Natural killer cell treated with Interleukin-12 subunit alpha and Interleukin-12 subunit beta and Interleukin-15 and Interleukin-18, amount 100 ng/mL, for 72 hours (primary cell): ENCODE results near the gene AIP. TPM values are rescaled to one million over a fixed set of nuclear protein-coding genes. Genes with fewer than 3 reads are reported as not detected.

Experiments
- ATAC-seq, 2 donors: fragments of 150-1000 bp; cut with Tn5 transposase in 1 of 2; sonication (Bioruptor Pico), chemical (Tn5 transposase) in 1 of 2; 2 replicates each; pipeline ENCODE4 v1.10.0; 2021
- DNase-seq: peaks from one replicate; pipeline ENCODE4 v3.0.0; 2022; ENCODE audit warnings: low spot score
- H3K27ac Mint-ChIP-seq, 2 donors: 1 replicate in 1 of 2; 2 replicates in 1 of 2; pipeline ENCODE4 v1.8.0; 2022; ENCODE audit warnings: mixed read lengths in 2 of 2, mild to moderate bottlenecking in 1 of 2, moderate library complexity in 1 of 2
- H3K27me3 Mint-ChIP-seq, 2 donors: 1 replicate in 1 of 2; 2 replicates in 1 of 2; pipeline ENCODE4 v1.8.0; 2022; ENCODE audit warnings: mixed read lengths in 2 of 2
- H3K36me3 Mint-ChIP-seq: one replicate; pipeline ENCODE4 v1.8.0; 2022; ENCODE audit warnings: mixed read lengths
- H3K4me1 Mint-ChIP-seq, 2 donors: 1 replicate in 1 of 2; 2 replicates in 1 of 2; pipeline ENCODE4 v1.8.0; 2022; ENCODE audit warnings: low read depth in 2 of 2, mixed read lengths in 2 of 2, mild to moderate bottlenecking in 1 of 2
- H3K4me3 Mint-ChIP-seq: one replicate; pipeline ENCODE4 v1.8.0; 2022; ENCODE audit warnings: mixed read lengths
- H3K9me3 Mint-ChIP-seq: 2 replicates; pipeline ENCODE4 v1.8.0; 2022; ENCODE audit warnings: mixed read lengths
- total RNA-seq, 2 donors: library from RNA; stranded (reverse); gene quantifications; one replicate each; pipeline ENCODE4 v1.2.3, GENCODE V29; 2022

Gene AIP
- total RNA-seq, 2 donors from 2014 or later = 120 to 140 TPM

- Mint-ChIP-seq H3K36me3 (no peaks in the 10 kb centered on the region), H3K4me1 (peaks cover 45 to 57% of the 10 kb centered on the region in 2 donors), H3K4me3 (peak overlapping the region; percentile 93), H3K27ac (peak overlapping the region; percentile 82 to 92), H3K9me3 (no peaks in the 10 kb centered on the region), H3K27me3 (no peaks in the 10 kb centered on the region)
- no peak for ATAC-seq
- no peak for DNase-seq
Measured at GRCh38 chr11:67440229-67441097, 42.4 kb upstream of the AIP start.

DNA sequence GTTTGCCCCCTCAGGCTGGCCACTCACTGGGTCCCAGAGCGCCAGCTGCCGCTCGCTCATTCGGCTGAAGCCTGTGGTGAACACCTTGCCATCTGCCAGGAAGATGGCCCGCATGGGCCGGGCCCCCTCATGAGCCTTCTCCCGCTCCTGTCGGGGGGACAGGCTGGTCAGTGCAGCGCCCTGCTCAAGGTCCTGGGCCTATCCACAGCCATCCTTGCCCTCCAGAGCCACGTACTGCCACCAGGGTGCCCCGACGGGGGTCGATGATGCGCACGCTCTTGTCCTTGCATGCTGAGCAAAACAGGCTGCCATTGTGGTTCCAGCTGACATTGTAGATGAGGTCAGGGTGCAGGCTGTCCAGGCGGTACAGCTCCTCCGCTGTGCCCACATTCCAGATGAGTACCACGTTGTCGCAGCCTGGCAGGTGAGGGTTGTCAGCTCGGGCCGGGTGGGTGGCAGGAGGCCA is 41.7 kb upstream of the AIP start:
- Mint-ChIP-seq H3K27ac (peak overlapping the region in 1 of 2 donors; percentile 92), H3K27me3 (no peaks in the 10 kb centered on the region), H3K4me3 (no peak overlapping the region), H3K4me1 (peaks cover 47 to 60% of the 10 kb centered on the region in 2 donors), H3K9me3 (no peaks in the 10 kb centered on the region), H3K36me3 (no peaks in the 10 kb centered on the region)
- DNase-seq (no peak), ATAC-seq (no peak)

DNA sequence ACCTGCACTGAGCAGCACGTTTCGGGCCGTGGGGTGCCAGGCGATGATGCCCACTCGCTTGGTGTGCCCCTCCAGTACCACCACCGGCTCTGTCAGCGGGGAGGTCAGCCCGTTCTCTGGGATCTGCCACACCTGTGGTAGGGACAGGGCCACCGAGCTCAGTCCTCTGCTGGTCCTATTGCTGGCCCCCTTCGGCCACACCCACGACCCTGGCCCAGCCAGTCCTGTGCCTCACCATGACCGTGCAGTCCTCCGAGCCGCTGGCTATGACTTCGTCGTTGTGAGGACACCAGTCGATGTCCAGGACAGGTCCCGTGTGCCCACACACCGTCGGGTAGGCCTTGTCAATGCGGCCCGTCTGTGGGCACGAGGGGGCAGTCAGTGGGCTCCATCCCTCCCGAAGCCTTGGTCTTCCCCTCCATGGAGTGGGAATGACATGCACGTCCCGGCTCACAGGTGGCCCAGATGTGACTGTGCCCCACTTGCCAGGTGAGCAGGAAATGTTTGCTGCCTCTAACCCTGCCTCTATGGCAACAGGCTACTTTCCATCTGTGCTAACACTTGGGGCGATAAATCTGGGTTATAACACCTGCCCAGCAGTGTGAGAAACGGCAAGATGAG is 41.0 kb upstream of the AIP start:
- Mint-ChIP-seq H3K36me3 (no peaks in the 10 kb centered on the region), H3K9me3 (no peaks in the 10 kb centered on the region), H3K4me1 (peaks cover 48 to 57% of the 10 kb centered on the region in 2 donors), H3K27me3 (no peaks in the 10 kb centered on the region), H3K27ac (peak overlapping the region; percentile 75 to 92), H3K4me3 (peak overlapping the region; percentile 10)
- ATAC-seq (no peak), DNase-seq (no peak)

- DNase-seq = no peak
- Mint-ChIP-seq H3K4me1 (peaks cover 46 to 55% of the 10 kb centered on the region in 2 donors), H3K4me3 (peak overlapping the region; percentile 41)
Measured at GRCh38 chr11:67442504-67443404, 40.1 kb upstream of the AIP start.

DNA sequence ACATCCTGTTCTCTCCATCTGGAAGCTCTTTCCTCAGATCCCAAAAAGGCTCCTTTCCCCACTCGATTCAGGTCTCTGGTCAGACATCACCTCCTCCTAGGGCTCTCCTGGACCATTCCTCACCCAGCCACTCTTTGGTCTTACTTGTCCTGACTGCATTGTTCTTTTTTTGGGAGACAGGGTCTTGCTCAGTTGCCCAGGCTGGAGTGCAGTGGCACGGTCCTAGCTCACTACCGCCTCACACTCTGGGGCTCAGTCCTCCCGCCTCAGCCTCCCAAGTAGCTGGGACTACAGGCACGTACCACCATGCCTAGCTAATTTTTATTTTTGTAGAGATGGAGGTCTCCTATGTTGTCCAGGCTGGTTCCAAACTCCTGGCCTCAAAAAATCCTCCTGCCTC is 37.3 kb upstream of the AIP start:
- H3K9me3 Mint-ChIP-seq = no peaks in the 10 kb centered on the region
- H3K4me1 Mint-ChIP-seq = peaks cover 32 to 42% of the 10 kb centered on the region in 2 donors
- H3K27ac Mint-ChIP-seq = peak overlapping the region; percentile 74 to 91
- ATAC-seq (no peak), DNase-seq (no peak)
- H3K36me3 Mint-ChIP-seq = no peaks in the 10 kb centered on the region
- H3K4me3 Mint-ChIP-seq = peak overlapping the region; percentile 74
- peaks cover 0 to 3% of the 10 kb centered on the region in 2 donors for H3K27me3 Mint-ChIP-seq

More at GRCh38 chr11:67442504-67443404, 40.1 kb upstream of the AIP start:
- Mint-ChIP-seq H3K27ac (peak overlapping the region; percentile 75 to 92), H3K27me3 (no peaks in the 10 kb centered on the region), H3K9me3 (no peaks in the 10 kb centered on the region), H3K36me3 (no peaks in the 10 kb centered on the region)
- no peak for ATAC-seq

GRCh38 chr11:67448220-67448609 is 34.6 kb upstream of the AIP start:
- no peaks in the 10 kb centered on the region for H3K9me3 Mint-ChIP-seq
- H3K27me3 Mint-ChIP-seq = peaks cover 0 to 6% of the 10 kb centered on the region in 2 donors
- peaks cover 24 to 25% of the 10 kb centered on the region in 2 donors for H3K4me1 Mint-ChIP-seq
- no peaks in the 10 kb centered on the region for H3K36me3 Mint-ChIP-seq
- DNase-seq = no peak
- no peak overlapping the region for H3K27ac Mint-ChIP-seq
- H3K4me3 Mint-ChIP-seq = no peak overlapping the region
- ATAC-seq = no peak

DNA sequence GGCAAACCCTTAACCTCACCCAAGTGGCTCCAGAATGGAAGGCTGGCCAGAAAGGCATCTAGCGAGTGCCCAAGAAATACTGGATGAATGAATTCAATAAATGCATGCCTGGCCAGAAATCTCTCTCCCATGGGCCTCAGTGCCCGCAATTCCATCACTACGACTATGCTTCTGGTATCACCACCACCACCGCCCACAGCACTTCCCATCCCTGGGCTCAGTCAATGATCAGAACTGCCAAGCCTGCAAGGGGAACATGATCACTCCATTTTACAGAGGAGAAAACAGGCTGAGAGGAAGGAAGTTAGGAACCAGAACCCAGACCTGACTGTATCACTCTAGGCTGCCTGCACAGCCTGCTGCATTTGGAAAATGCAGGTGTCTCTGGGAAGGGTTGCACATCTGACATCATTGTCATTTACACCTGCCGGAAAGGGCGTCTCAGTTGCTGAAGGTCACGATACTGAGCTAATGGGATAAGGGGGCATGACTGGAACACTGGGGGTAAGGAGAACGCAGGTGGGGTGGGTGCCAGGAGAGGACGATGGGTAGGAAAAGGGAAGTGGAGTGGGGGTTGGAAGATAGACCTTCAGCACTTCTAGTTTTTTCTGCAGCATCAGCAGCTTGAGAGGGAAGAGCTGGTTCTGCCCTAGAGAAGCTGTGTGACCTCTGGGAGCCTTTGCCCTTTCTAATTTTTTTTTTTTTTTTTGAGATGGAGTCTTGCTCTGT is 33.5 kb upstream of the AIP start:
- Mint-ChIP-seq H3K4me3 (no peak overlapping the region), H3K27me3 (peaks cover 0 to 6% of the 10 kb centered on the region in 2 donors), H3K36me3 (no peaks in the 10 kb centered on the region), H3K4me1 (peaks cover 24% of the 10 kb centered on the region in 2 donors), H3K27ac (peak overlapping the region in 1 of 2 donors; percentile 50), H3K9me3 (no peaks in the 10 kb centered on the region)
- DNase-seq (no peak), ATAC-seq (no peak)

DNA sequence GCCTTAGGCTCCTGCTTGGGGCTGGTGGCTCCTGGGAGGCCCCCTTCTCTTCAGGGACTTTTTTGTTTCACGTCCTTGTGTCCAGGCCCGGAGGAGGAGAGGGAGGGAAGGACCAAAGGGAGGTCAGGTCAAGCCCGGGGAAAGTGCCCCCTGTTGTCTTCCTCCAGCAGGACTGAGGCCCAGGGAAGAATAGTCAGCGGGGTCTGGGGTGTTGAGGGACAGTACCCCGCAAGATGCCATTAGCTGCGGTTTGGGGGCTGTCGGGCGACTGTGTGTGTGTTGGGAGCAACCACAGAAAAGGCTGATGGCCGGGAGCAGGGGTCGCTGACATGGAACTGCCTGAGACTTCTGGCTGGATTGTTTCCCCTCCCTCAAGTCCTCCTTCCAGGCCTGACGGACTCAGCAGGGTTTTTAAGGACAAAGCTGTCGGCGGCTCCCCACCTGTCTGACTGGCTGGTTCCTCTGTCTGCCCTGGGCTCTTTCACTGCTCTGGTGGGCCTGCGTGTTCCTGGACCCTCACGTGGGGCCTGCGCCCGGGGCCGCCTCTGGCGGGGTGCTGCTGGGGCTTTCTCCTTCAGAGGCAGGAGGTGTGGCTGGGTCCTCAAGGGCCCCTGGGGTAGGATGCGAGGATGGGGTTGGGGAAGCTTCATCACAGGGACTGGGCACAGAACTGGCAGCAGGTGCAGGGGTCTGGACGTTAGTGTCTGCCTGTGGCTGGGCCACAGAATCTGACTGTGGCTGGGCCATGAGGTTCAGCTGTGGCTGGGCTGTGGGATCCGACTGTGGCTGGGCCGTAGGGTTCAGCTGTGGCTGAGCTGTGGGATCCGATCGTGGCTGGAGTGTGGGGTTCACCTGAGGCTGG is 31.8 kb upstream of the AIP start:
- Mint-ChIP-seq H3K4me1 (peaks cover 8% of the 10 kb centered on the region in 2 donors), H3K27me3 (peaks cover 0 to 6% of the 10 kb centered on the region in 2 donors), H3K9me3 (no peaks in the 10 kb centered on the region), H3K4me3 (no peak overlapping the region), H3K36me3 (no peaks in the 10 kb centered on the region), H3K27ac (no peak overlapping the region)
- ATAC-seq (no peak), DNase-seq (no peak)

GRCh38 chr11:67451658-67451976 is 31.2 kb upstream of the AIP start:
- DNase-seq (no peak), ATAC-seq (no peak)
- Mint-ChIP-seq H3K4me1 (peaks cover 5 to 6% of the 10 kb centered on the region in 2 donors), H3K36me3 (no peaks in the 10 kb centered on the region), H3K27ac (no peak overlapping the region), H3K27me3 (peaks cover 0 to 6% of the 10 kb centered on the region in 2 donors), H3K9me3 (no peaks in the 10 kb centered on the region), H3K4me3 (no peak overlapping the region)

DNA sequence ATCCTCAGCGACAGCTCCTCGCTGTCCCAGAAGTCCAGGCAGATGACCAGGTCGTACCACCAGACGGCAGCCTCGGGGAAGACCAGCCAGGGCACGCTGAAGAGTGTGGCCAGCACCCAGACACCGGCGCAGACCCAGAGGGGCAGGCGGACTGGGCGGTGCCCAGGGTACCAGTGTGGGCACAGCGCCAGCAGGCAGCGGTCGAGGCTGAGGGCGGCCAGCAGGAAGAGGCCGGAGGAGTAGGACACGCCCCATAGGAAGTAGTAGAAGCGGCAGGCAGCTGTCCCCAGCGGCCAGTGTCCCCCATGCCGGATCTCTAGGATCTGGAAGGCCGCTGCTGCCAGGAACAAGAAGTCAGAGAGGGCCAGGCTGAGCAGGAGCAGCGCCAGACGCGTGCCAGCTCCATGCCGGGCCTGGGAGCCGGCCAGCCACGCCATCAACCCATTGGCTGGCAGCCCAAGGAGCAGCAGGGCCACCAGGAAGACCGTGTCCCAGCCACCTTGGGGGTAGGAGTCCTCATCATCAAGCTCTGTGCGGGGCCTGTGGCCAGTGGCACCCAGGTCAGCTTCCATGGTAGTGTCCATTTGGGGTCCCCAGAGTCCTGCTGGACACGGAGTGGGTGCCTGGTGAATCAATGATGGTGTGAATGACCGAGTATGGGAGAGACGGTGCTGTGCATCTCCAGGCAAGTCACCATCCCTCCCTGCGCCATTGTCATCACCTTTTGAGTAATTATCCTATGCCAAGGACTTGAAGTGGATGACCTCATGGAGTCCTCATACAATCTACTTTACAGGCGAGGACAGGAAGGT is 30.5 kb upstream of the AIP start, which contains the start of gene GPR152:
Gene GPR152, minus strand, starts transcription at position 589 of the 812 bp plus-strand sequence. Its CDS starts 5 bp downstream, at position 584.
- peaks cover 0 to 6% of the 10 kb centered on the region in 2 donors for H3K27me3 Mint-ChIP-seq
- H3K4me3 Mint-ChIP-seq = no peak within 1 kb of the TSS
- DNase-seq (no peak), ATAC-seq (no peak)
- no peak within 1 kb of the TSS for H3K27ac Mint-ChIP-seq
- peaks cover 5 to 6% of the 10 kb centered on the region in 2 donors for H3K4me1 Mint-ChIP-seq
- H3K9me3 Mint-ChIP-seq = no peaks in the 10 kb centered on the region
- H3K36me3 Mint-ChIP-seq = no peaks in the 10 kb centered on the region

GRCh38 chr11:67453816-67454732 is 28.8 kb upstream of the AIP start:
- DNase-seq = no peak
- H3K27me3 Mint-ChIP-seq = peaks cover 0 to 6% of the 10 kb centered on the region in 2 donors
- no peaks in the 10 kb centered on the region for H3K36me3 Mint-ChIP-seq
- no peak overlapping the region for H3K27ac Mint-ChIP-seq
- no peak overlapping the region for H3K4me3 Mint-ChIP-seq
- ATAC-seq = no peak
- H3K9me3 Mint-ChIP-seq = no peaks in the 10 kb centered on the region
- H3K4me1 Mint-ChIP-seq = peaks cover 4% of the 10 kb centered on the region in 2 donors
